H1 (cell line): ENCODE data around the gene EEF1AKMT2. TPM values are rescaled to one million over a fixed set of nuclear protein-coding genes. Genes with fewer than 3 reads are reported as not detected.

Experiments
- RNF2 ChIP-seq: fragments of 200-900, 300-1000 bp; sonication (generic); IDR thresholded peaks from 2 replicates; pipeline ENCODE4 v1.7.1; 2016; ENCODE audit warnings: borderline replicate concordance, low read depth, mild to moderate bottlenecking, antibody characterized with exemption, low read length; ENCODE audit not compliant: poor library complexity, severe bottlenecking; ENCODE audit errors: missing control alignments
- polyA plus RNA-seq, 7 experiments: library from polyadenylated mRNA; depleted of rRNA in 3 of 7; stranded (reverse) in 5 of 7; unstranded in 2 of 7; fragments of >200 nt in 5 of 7; fragments of 200-250 nt in 2 of 7; gene quantifications; 1 replicate in 5 of 7; 2 replicates in 1 of 7; 4 replicates in 1 of 7; pipeline versions ENCODE4 v1.2.1 to v1.2.3, GENCODE V29; 2011 to 2013; ENCODE audit warnings: missing spikeins in 2 of 7, mixed read lengths in 2 of 7
- total RNA-seq: library from RNA; stranded (reverse); fragmentation: NEBNext Ultra II Directional; extraction: Animal tissue kit (Norgen Biotek cat#: 25700); gene quantifications from 2 replicates; pipeline ENCODE4 v1.2.1, GENCODE V29; 2021

The EEF1AKMT2 gene
- total and polyA plus RNA-seq, 2 of the 8 experiments (the other 6 are each of a cell fraction or from before 2014, with no cell fraction given) = 9.8 to 26.8 TPM

DNA sequence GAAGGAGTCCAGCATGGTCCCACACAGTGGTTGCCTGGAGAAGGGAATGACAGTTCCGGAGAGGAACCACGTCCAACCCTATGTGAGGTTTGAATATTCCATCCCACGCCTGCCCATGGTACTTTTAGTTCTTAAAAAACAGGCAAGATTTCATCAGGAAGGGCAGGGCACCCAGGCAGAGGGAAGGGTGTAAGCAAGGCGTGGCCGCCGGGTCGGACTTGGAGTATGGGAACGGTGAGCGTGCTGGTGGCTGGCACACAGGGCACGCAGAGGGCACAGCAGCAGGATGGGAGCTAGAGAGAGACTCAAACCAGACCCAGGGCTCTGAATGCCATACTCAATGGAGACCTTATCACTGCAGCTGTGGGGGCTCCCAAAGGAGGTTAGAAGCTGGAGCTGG, 81.8 kb downstream of the EEF1AKMT2 start (continued):
- TF ChIP-seq RNF2 = no peak
